ENCODE measurements around the gene HEXIM1. TPM values are rescaled to one million over a fixed set of nuclear protein-coding genes. Genes with fewer than 3 reads are reported as not detected.
A peak's percentile ranks its signal among the peaks of the same experiment; 100 is the strongest.

Gene HEXIM1
- polyA plus RNA-seq, 3 donors: 2.2 to 14.8 (median 2.5) TPM

GRCh38 chr17:45144199-45145034, 3.9 kb upstream of the HEXIM1 start:
- H3K9ac ChIP-seq (ENCODE audit: insufficient read depth, low read length, poor library complexity, severe bottlenecking): peak overlapping the region; percentile 72
- H3K4me3 Mint-ChIP-seq: peak overlapping the region; percentile 81 to 86

More at GRCh38 chr17:45144199-45145034, 3.9 kb upstream of the HEXIM1 start:
- H2AFZ ChIP-seq (ENCODE audit: insufficient read depth, low read depth, low read length, poor library complexity, severe bottlenecking): peak overlapping the region; percentile 95
- Mint-ChIP-seq H3K9me3 (no peaks in the 10 kb centered on the region), H3K27ac (peak overlapping the region in 3 of 7 donors; percentile 33 to 66 (median 37)), H3K27me3 (ENCODE audit: low read depth in 3 of 3) (peaks cover 0 to 2% (median 0%) of the 10 kb centered on the region in 3 donors), H3K4me1 (peaks cover 27% of the 10 kb centered on the region), H3K36me3 (peaks cover 0 to under 1% of the 10 kb centered on the region in 2 donors)
- no peaks in the 10 kb centered on the region for H3K9me3 ChIP-seq (replicated peaks in 1 of 2; ENCODE audit: control insufficient read depth in 1 of 2, insufficient read depth in 1 of 2, low read length in 2 of 2)
- peaks cover 34 to 46% of the 10 kb centered on the region in 2 donors for H3K4me1 ChIP-seq (ENCODE audit: control insufficient read depth in 1 of 2, insufficient read depth in 2 of 2, low read length in 2 of 2)
- WGBS (ENCODE audit: insufficient coverage): 25% methylated on average over 59 of the region's 71 CpGs
- DNase-seq: peak in 1 of 3 donors; percentile 15
- no peak for TF ChIP-seq CTCF (IDR thresholded peaks at IDR 0.05)
- H3K4me3 ChIP-seq (replicated peaks in 1 of 3; ENCODE audit: low read depth in 2 of 3, low read length in 3 of 3): peak overlapping the region; percentile 52 to 83 (median 53)
- no peaks in the 10 kb centered on the region for H3K27me3 ChIP-seq (ENCODE audit: control insufficient read depth in 2 of 2, insufficient read depth in 2 of 2, low read length in 2 of 2)
- peaks cover 0 to 4% of the 10 kb centered on the region in 2 donors for H3K36me3 ChIP-seq (replicated peaks in 1 of 2; ENCODE audit: control insufficient read depth in 1 of 2, insufficient read depth in 2 of 2, low read length in 2 of 2)
- no peak overlapping the region for H3K27ac ChIP-seq (ENCODE audit: low read depth in 1 of 2, low read length in 2 of 2)
- intact Hi-C loops (cut with micrococcal nuclease): loop anchor here in 1 of 2 donors (10.0 kb wide), 1 partner anchor 170 kb away; the partner anchor contains the start of gene MAP3K14
- peaks cover 15% of the 10 kb centered on the region for H3K79me2 ChIP-seq (ENCODE audit: insufficient read depth, low read length)
- peaks cover 10% of the 10 kb centered on the region for H4K20me1 ChIP-seq (ENCODE audit: insufficient read depth, low read length)
- H3K4me2 ChIP-seq (replicated peaks; ENCODE audit: extremely low read depth, low read length, poor library complexity, severe bottlenecking): peak overlapping the region; percentile 93
